ENCODE results near the gene IGSF1. TPM values are rescaled to one million over a fixed set of nuclear protein-coding genes. Genes with fewer than 3 reads are reported as not detected.

IGSF1 gene
- total RNA-seq, 3 donors from 2014 or later: 0.96 to 15.1 (median 7.5) TPM

- intact Hi-C loops (cut with DNase I; ENCODE audit: low total_unique reads): no loop called here
- no peaks in the 10 kb centered on the region for H3K9me3 ChIP-seq
- H3K36me3 ChIP-seq: no peaks in the 10 kb centered on the region
- TF ChIP-seq CTCF (IDR thresholded peaks at IDR 0.05) (no peak), POLR2AphosphoS5 (IDR thresholded peaks at IDR 0.05) (no peak)
- peak overlapping the region in 2 of 3 donors; percentile 37 to 51 for H3K4me3 ChIP-seq
- no peak overlapping the region for H3K27ac ChIP-seq
- no peak for DNase-seq (ENCODE audit: low spot score in 2 of 2)
- H3K27me3 ChIP-seq: peaks cover 0 to 49% of the 10 kb centered on the region in 2 donors
- no peaks in the 10 kb centered on the region for H3K4me1 ChIP-seq
Observed at GRCh38 chrX:131289527-131289926, 421 bp upstream of the IGSF1 start.

- Histone ChIP-seq H3K27me3 (peaks cover 0 to 46% of the 10 kb centered on the region in 2 donors), H3K36me3 (no peaks in the 10 kb centered on the region), H3K27ac (no peak overlapping the region), H3K4me1 (no peaks in the 10 kb centered on the region), H3K4me3 (no peak overlapping the region), H3K9me3 (no peaks in the 10 kb centered on the region)
- intact Hi-C loops (cut with DNase I; ENCODE audit: low total_unique reads): no loop called here
- TF ChIP-seq CTCF (IDR thresholded peaks at IDR 0.05) (no peak), POLR2A (IDR thresholded peaks at IDR 0.05) (no peak), POLR2AphosphoS5 (IDR thresholded peaks at IDR 0.05) (no peak)
- DNase-seq (ENCODE audit: low spot score in 2 of 2): no peak
Observed at GRCh38 chrX:131288188-131288587, 918 bp downstream of the IGSF1 start.

- no peaks in the 10 kb centered on the region for H3K4me1 ChIP-seq
- no peaks in the 10 kb centered on the region for H3K36me3 ChIP-seq
- no peak overlapping the region for H3K4me3 ChIP-seq
- H3K27me3 ChIP-seq: peaks cover 0 to 51% of the 10 kb centered on the region in 2 donors
- H3K27ac ChIP-seq: no peak overlapping the region
- DNase-seq (ENCODE audit: low spot score in 2 of 2): no peak
- intact Hi-C loops (cut with DNase I; ENCODE audit: low total_unique reads): no loop called here
- H3K9me3 ChIP-seq: no peaks in the 10 kb centered on the region
- TF ChIP-seq POLR2A (IDR thresholded peaks at IDR 0.05) (no peak), POLR2AphosphoS5 (IDR thresholded peaks at IDR 0.05) (no peak), CTCF (IDR thresholded peaks at IDR 0.05) (no peak)
Observed at GRCh38 chrX:131287560-131288179, 1.4 kb downstream of the IGSF1 start.

GRCh38 chrX:131279617-131280016 lies 9.5 kb downstream of the IGSF1 start:
- Histone ChIP-seq H3K9me3 (no peaks in the 10 kb centered on the region), H3K4me1 (no peaks in the 10 kb centered on the region), H3K36me3 (no peaks in the 10 kb centered on the region), H3K27me3 (peaks cover 0 to 81% of the 10 kb centered on the region in 2 donors), H3K27ac (no peak overlapping the region), H3K4me3 (no peak overlapping the region)
- intact Hi-C loops (cut with DNase I; ENCODE audit: low total_unique reads): no loop called here
- DNase-seq (ENCODE audit: low spot score in 2 of 2): no peak
- TF ChIP-seq CTCF (IDR thresholded peaks at IDR 0.05) (no peak), POLR2AphosphoS5 (IDR thresholded peaks at IDR 0.05) (no peak), POLR2A (IDR thresholded peaks at IDR 0.05) (no peak)

GRCh38 chrX:131279197-131279596 lies 9.9 kb downstream of the IGSF1 start:
- H3K4me1 ChIP-seq: no peaks in the 10 kb centered on the region
- no peaks in the 10 kb centered on the region for H3K9me3 ChIP-seq
- H3K4me3 ChIP-seq: no peak overlapping the region
- no peak for TF ChIP-seq POLR2AphosphoS5 (IDR thresholded peaks at IDR 0.05)
- TF ChIP-seq POLR2A (IDR thresholded peaks at IDR 0.05): no peak
- TF ChIP-seq CTCF (IDR thresholded peaks at IDR 0.05): no peak
- no peaks in the 10 kb centered on the region for H3K36me3 ChIP-seq
- no peak for DNase-seq (ENCODE audit: low spot score in 2 of 2)
- intact Hi-C loops (cut with DNase I; ENCODE audit: low total_unique reads): no loop called here
- no peak overlapping the region for H3K27ac ChIP-seq
- peaks cover 0 to 85% of the 10 kb centered on the region in 2 donors for H3K27me3 ChIP-seq
